Cardiac muscle cell (in vitro differentiated cells and primary cell): Measurements from ENCODE around the gene RHEX. TPM values are rescaled to one million over a fixed set of nuclear protein-coding genes. Genes with fewer than 3 reads are reported as not detected.

Source experiments
- DNase-seq, 2 donors: peaks; one replicate each; pipeline versions ENCODE4 v3.0.0 to v3.0.0-alpha.2; 2010 to 2017; ENCODE audit warnings: low read depth in 1 of 2, low spot score in 1 of 2
- H3K27ac ChIP-seq: fragments of 200-600 bp; sonication (generic); 2 replicates; pipeline ENCODE4 v1.5.1; 2016
- H3K27me3 ChIP-seq: fragments of 200-600 bp; sonication (generic); 2 replicates; pipeline ENCODE4 v1.6.0; 2016; ENCODE audit warnings: control low read depth
- H3K36me3 ChIP-seq: fragments of 200-600 bp; sonication (generic); 2 replicates; pipeline ENCODE4 v1.5.1; 2016; ENCODE audit warnings: control low read depth
- H3K4me1 ChIP-seq: fragments of 200-600 bp; sonication (generic); 2 replicates; pipeline ENCODE4 v1.8.1; 2017; ENCODE audit warnings: low read depth, mild to moderate bottlenecking, mixed run types
- H3K4me3 ChIP-seq: fragments of 200-600 bp; sonication (generic); 2 replicates; pipeline ENCODE4 v1.5.1; 2016; ENCODE audit warnings: mild to moderate bottlenecking
- H3K9me3 ChIP-seq: fragments of 200-600 bp; sonication (generic); 2 replicates; pipeline ENCODE4 v1.5.1; 2017; ENCODE audit warnings: low read depth, mild to moderate bottlenecking, control low read depth
- CTCF ChIP-seq: IDR thresholded peaks from 2 replicates; pipeline ENCODE4 v1.5.1; 2012; ENCODE audit warnings: low read depth, mild to moderate bottlenecking, low read length
- polyA plus RNA-seq: library from polyadenylated mRNA; unstranded; fragments of >200 nt; fragmentation: Nextera tagmentation; extraction: Ambion mirVana; gene quantifications from 2 replicates; pipeline ENCODE4 v1.2.1, GENCODE V29; 2016
- total RNA-seq: library from RNA; depleted of rRNA; stranded (reverse); fragments of >200 nt; gene quantifications from 2 replicates; pipeline ENCODE4 v1.2.3, GENCODE V29; 2016

RHEX gene
- total and polyA plus RNA-seq, 2 experiments from 2014 or later = 7.3 to 16.2 TPM

- Histone ChIP-seq H3K27me3 (no peaks in the 10 kb centered on the region), H3K4me3 (no peak overlapping the region), H3K9me3 (no peaks in the 10 kb centered on the region), H3K27ac (no peak overlapping the region), H3K4me1 (no peaks in the 10 kb centered on the region), H3K36me3 (no peaks in the 10 kb centered on the region)
- no peak for DNase-seq
- no peak for TF ChIP-seq CTCF
Measured at GRCh38 chr1:206075786-206076755, 23.1 kb downstream of the RHEX start.

- peaks cover 9% of the 10 kb centered on the region for H3K4me1 ChIP-seq
- no peaks in the 10 kb centered on the region for H3K36me3 ChIP-seq
- H3K27me3 ChIP-seq = no peaks in the 10 kb centered on the region
- no peak overlapping the region for H3K4me3 ChIP-seq
- H3K27ac ChIP-seq = no peak overlapping the region
- no peak for DNase-seq
- no peaks in the 10 kb centered on the region for H3K9me3 ChIP-seq
- no peak for TF ChIP-seq CTCF
Measured at GRCh38 chr1:206079135-206079534, 26.2 kb downstream of the RHEX start.

GRCh38 chr1:206080026-206080820 is 27.2 kb downstream of the RHEX start:
- Histone ChIP-seq H3K4me3 (no peak overlapping the region), H3K9me3 (no peaks in the 10 kb centered on the region), H3K27me3 (no peaks in the 10 kb centered on the region), H3K4me1 (peaks cover 12% of the 10 kb centered on the region), H3K27ac (no peak overlapping the region), H3K36me3 (no peaks in the 10 kb centered on the region)
- DNase-seq = no peak
- TF ChIP-seq CTCF = no peak

GRCh38 chr1:206081856-206082255 is 28.9 kb downstream of the RHEX start:
- Histone ChIP-seq H3K4me1 (peaks cover 12% of the 10 kb centered on the region), H3K36me3 (no peaks in the 10 kb centered on the region), H3K27me3 (no peaks in the 10 kb centered on the region), H3K27ac (peak overlapping the region; percentile 50), H3K4me3 (no peak overlapping the region), H3K9me3 (no peaks in the 10 kb centered on the region)
- no peak for DNase-seq
- no peak for TF ChIP-seq CTCF

GRCh38 chr1:206082831-206083695 is 30.1 kb downstream of the RHEX start:
- Histone ChIP-seq H3K9me3 (no peaks in the 10 kb centered on the region), H3K27me3 (no peaks in the 10 kb centered on the region), H3K36me3 (no peaks in the 10 kb centered on the region), H3K27ac (peak overlapping the region; percentile 84), H3K4me1 (peaks cover 12% of the 10 kb centered on the region), H3K4me3 (no peak overlapping the region)
- TF ChIP-seq CTCF = no peak
- DNase-seq = peak in 1 of 2 donors; percentile 50
